K562 (cell line): ENCODE data around the gene NCOR2. TPM values are rescaled to one million over a fixed set of nuclear protein-coding genes. Genes with fewer than 3 reads are reported as not detected.

ENCODE experiments used
- ATAC-seq: fragments of 200-7000 bp; cut with Tn5 transposase; 3 replicates; pipeline ENCODE4 v1.9.1; 2020; ENCODE audit warnings: moderate library complexity
- BruUV-seq: library from RNA; stranded (reverse); fragments of 400-500 nt; replicated peaks from 2 replicates; lab custom pipeline; 2021; lab: Mats Ljungman, UMichigan
- CTCF ChIA-PET: fragments of 300-600 bp; formaldehyde crosslinking; extraction: SDS; loops from one replicate; lab custom pipeline; 2021; ENCODE audit warnings: low intra/inter-chr PET ratio; lab: Yijun Ruan, JAX
- POLR2A ChIA-PET: fragments of 300-600, 350-650 bp; sonication (Branson Sonifier 250); formaldehyde crosslinking; extraction: SDS; loops from one replicate; lab custom pipeline; 2021; ENCODE audit warnings: antibody characterized with exemption, inconsistent platforms; lab: Yijun Ruan, JAX
- DNase-seq, 4 experiments: peaks; one replicate each; pipeline versions ENCODE4 v3.0.0 to v3.0.0-alpha.2; 2011 to 2018; ENCODE audit warnings: low spot score in 3 of 4, mixed read lengths in 3 of 4; ENCODE audit errors: extremely low read depth in 1 of 4
- FAIRE-seq: peaks from 2 replicates; lab custom pipeline; 2011; peaks lifted over from hg19 to GRCh38; lab: Jason Lieb, UNC
- H2AFZ ChIP-seq: 2 replicates; pipeline ENCODE4 v1.6.0; 2011; ENCODE audit warnings: low read depth, low read length, control low read depth, inconsistent platforms
- H3K27ac ChIP-seq: fragments of 200-600 bp; 3 replicates; pipeline ENCODE4 v1.8.0; 2011; ENCODE audit warnings: low read depth, mild to moderate bottlenecking, control low read depth, inconsistent platforms, low read length, moderate library complexity, mixed read lengths; ENCODE audit errors: extremely low read depth
- H3K27me3 ChIP-seq, 2 experiments: fragments of 300-600 bp in 1 of 2; 2 replicates in 1 of 2; 3 replicates in 1 of 2; pipeline versions ENCODE4 v1.6.0 to v1.8.0; 2011; ENCODE audit warnings: inconsistent platforms in 2 of 2, low read length in 2 of 2, mild to moderate bottlenecking in 1 of 2, mixed read lengths in 1 of 2, moderate library complexity in 1 of 2; ENCODE audit not compliant: control insufficient read depth in 2 of 2, insufficient read depth in 2 of 2
- H3K36me3 ChIP-seq: fragments of 300-600 bp; 3 replicates; pipeline ENCODE4 v1.8.0; 2011; ENCODE audit warnings: mild to moderate bottlenecking, low read length, inconsistent platforms; ENCODE audit not compliant: control insufficient read depth, insufficient read depth
- H3K4me1 ChIP-seq, 2 experiments: fragments of 200-600 bp in 1 of 2; replicated peaks in 1 of 2; 2 replicates in 1 of 2; 3 replicates in 1 of 2; pipeline versions ENCODE4 v1.5.1 to v1.8.0; 2011; ENCODE audit warnings: inconsistent platforms in 2 of 2, low read length in 2 of 2, mild to moderate bottlenecking in 1 of 2, mixed read lengths in 1 of 2, moderate library complexity in 1 of 2; ENCODE audit not compliant: control insufficient read depth in 2 of 2, insufficient read depth in 2 of 2
- H3K4me2 ChIP-seq: 2 replicates; pipeline ENCODE4 v1.6.1; 2011; ENCODE audit warnings: low read length, control low read depth, inconsistent platforms, mixed read lengths; ENCODE audit not compliant: insufficient read depth
- H3K4me3 ChIP-seq: fragments of 200-600 bp; sonication (generic), shearing (Covaris generic); 2 replicates; pipeline ENCODE4 v1.5.1; 2016; ENCODE audit warnings: control low read depth, inconsistent platforms
- H3K79me2 ChIP-seq: fragments of 200-600 bp; 3 replicates; pipeline ENCODE4 v1.8.0; 2011; ENCODE audit warnings: low read length, inconsistent platforms; ENCODE audit not compliant: control insufficient read depth, insufficient read depth
- H3K9ac ChIP-seq, 2 experiments: 2 replicates each; pipeline versions ENCODE4 v1.6.0 to v1.6.1; 2011; ENCODE audit warnings: low read depth in 2 of 2, low read length in 2 of 2, control low read depth in 1 of 2, inconsistent platforms in 1 of 2, mild to moderate bottlenecking in 1 of 2, mixed read lengths in 1 of 2; ENCODE audit not compliant: insufficient read depth in 1 of 2
- H3K9me1 ChIP-seq: one replicate; pipeline ENCODE4 v1.6.0; 2011; ENCODE audit warnings: inconsistent platforms, mild to moderate bottlenecking, low read length, moderate library complexity; ENCODE audit not compliant: control insufficient read depth, insufficient read depth
- H3K9me3 ChIP-seq: replicated peaks from 2 replicates; pipeline ENCODE4 v1.5.1; 2011; ENCODE audit warnings: low read depth, low read length, inconsistent platforms; ENCODE audit not compliant: control insufficient read depth, insufficient read depth
- H4K20me1 ChIP-seq: replicated peaks from 2 replicates; pipeline ENCODE4 v1.6.1; 2011; ENCODE audit warnings: low read length, inconsistent platforms, mixed read lengths; ENCODE audit not compliant: control insufficient read depth, insufficient read depth
- ARID2 ChIP-seq: fragments of 450-650 bp; IDR thresholded peaks from 2 replicates; pipeline ENCODE4 v1.6.1; 2017; ENCODE audit warnings: antibody characterized with exemption, mild to moderate bottlenecking
- FOS ChIP-seq: IDR thresholded peaks from 3 replicates; pipeline ENCODE4 v1.6.1; 2011; ENCODE audit not compliant: insufficient read length; ENCODE audit errors: extremely low read depth
- HDAC1 ChIP-seq, 2 experiments: fragments of 450-650 bp; IDR thresholded peaks; 2 replicates each; pipeline ENCODE4 v1.6.1; 2016 to 2017; ENCODE audit warnings: inconsistent platforms in 1 of 2, mild to moderate bottlenecking in 1 of 2, moderate library complexity in 1 of 2
- IFI16 ChIP-seq: fragments of 250-450 bp; sonication (Bioruptor Pico); IDR thresholded peaks from 2 replicates; pipeline ENCODE4 v2.1.2; 2022; ENCODE audit warnings: mild to moderate bottlenecking, inconsistent platforms
- KDM5B ChIP-seq: fragments of 200-600 bp; sonication (generic); IDR thresholded peaks from 2 replicates; pipeline ENCODE4 v1.6.1; 2012; ENCODE audit warnings: low read depth, mild to moderate bottlenecking, moderate library complexity, low read length, control low read depth, inconsistent platforms; ENCODE audit not compliant: insufficient replicate concordance
- L3MBTL2 ChIP-seq: fragments of 450-650 bp; IDR thresholded peaks from 2 replicates; pipeline ENCODE4 v1.6.1; 2016; ENCODE audit warnings: mild to moderate bottlenecking, moderate library complexity
- LCOR ChIP-seq: sonication (generic); formaldehyde crosslinking; IDR thresholded peaks from 2 replicates; pipeline ENCODE4 v1.8.0; 2022; ENCODE audit warnings: mild to moderate bottlenecking, missing genetic modification reagents
- MEF2A ChIP-seq: IDR thresholded peaks from 2 replicates; pipeline ENCODE4 v1.6.1; 2011; ENCODE audit warnings: low read depth, mild to moderate bottlenecking, low read length, moderate library complexity; ENCODE audit not compliant: control insufficient read depth
- MIER1 ChIP-seq: fragments of 450-650 bp; IDR thresholded peaks from 2 replicates; pipeline ENCODE4 v1.6.1; 2016; ENCODE audit warnings: antibody characterized with exemption, mild to moderate bottlenecking, low read depth
- MTA1 ChIP-seq: fragments of 450-650 bp; IDR thresholded peaks from 2 replicates; pipeline ENCODE4 v1.6.1; 2017; ENCODE audit warnings: borderline replicate concordance
- NFE2 ChIP-seq: IDR thresholded peaks from 2 replicates; pipeline ENCODE4 v1.6.1; 2014; ENCODE audit warnings: antibody characterized with exemption, low read depth
- NR4A1 ChIP-seq, 2 experiments: fragments of 250-450 bp in 1 of 2; fragments of 450-650 bp in 1 of 2; sonication (Bioruptor Pico) in 1 of 2; IDR thresholded peaks; 2 replicates each; pipeline versions ENCODE4 v1.4.0 to v1.6.1; 2016 to 2020; ENCODE audit warnings: mild to moderate bottlenecking in 2 of 2, missing compliant biosample characterization in 1 of 2, missing genetic modification characterization in 1 of 2, moderate library complexity in 1 of 2
- SIN3A ChIP-seq, 2 experiments: fragments of 150-350 bp in 1 of 2; IDR thresholded peaks; 2 replicates each; pipeline ENCODE4 v1.6.1; 2011 to 2016; ENCODE audit warnings: borderline replicate concordance in 2 of 2, low read depth in 2 of 2, low read length in 2 of 2, mild to moderate bottlenecking in 2 of 2, moderate library complexity in 2 of 2; ENCODE audit not compliant: control insufficient read depth in 1 of 2
- SMARCA4 ChIP-seq: fragments of 450-650 bp; IDR thresholded peaks from 2 replicates; pipeline ENCODE4 v1.6.1; 2016
- SREBF2 ChIP-seq: sonication (generic); formaldehyde crosslinking; IDR thresholded peaks from 2 replicates; pipeline ENCODE4 v1.4.0; 2020; ENCODE audit warnings: mild to moderate bottlenecking, missing genetic modification reagents
- TRIM24 ChIP-seq, 2 experiments: fragments of 450-650 bp; IDR thresholded peaks; 2 replicates each; pipeline ENCODE4 v1.6.1; 2016
- ZNF398 ChIP-seq: fragments of 250-450 bp; sonication (Bioruptor Pico); IDR thresholded peaks from 2 replicates; pipeline ENCODE4 v1.8.0; 2021; ENCODE audit warnings: moderate library complexity, mild to moderate bottlenecking, inconsistent platforms
- ZSCAN29 ChIP-seq: fragments of 450-650 bp; IDR thresholded peaks from 2 replicates; pipeline ENCODE4 v1.6.1; 2017
- WGBS: fragments of 100-300 bp; shearing (Covaris generic); methylation state at CpG from one replicate; pipeline ENCODE4 v1.1.6; 2016; ENCODE audit warnings: low coverage, mixed read lengths; ENCODE audit not compliant: insufficient coverage; ENCODE audit errors: missing lambda C conversion rate; 5-methylcytosine and 5-hydroxymethylcytosine counted together
- in situ Hi-C: fragments of 300-500 bp; cut with MboI; formaldehyde crosslinking; loops from 4 replicates; pipeline ENCODE4 v1.15.0; 2018; ENCODE audit warnings: inconsistent platforms, mixed read lengths
- intact Hi-C: fragments of 100-400 bp; cut with micrococcal nuclease; formaldehyde crosslinking; loops from 2 replicates; pipeline ENCODE4 v1.14.2; 2022
- polyA plus RNA-seq, 8 experiments: library from polyadenylated mRNA; depleted of rRNA in 4 of 8; stranded (reverse) in 5 of 8; unstranded in 3 of 8; fragments of >200 nt; fragmentation: Nextera tagmentation in 2 of 8; fragmentation: Illumina TruSeq in 1 of 8; extraction: Ambion mirVana in 2 of 8; extraction: Trizol in 1 of 8; gene quantifications; 2 replicates each; pipeline versions ENCODE4 v1.2.1 to v1.2.3, GENCODE V29; 2011 to 2014; ENCODE audit warnings: inconsistent platforms in 1 of 8, missing spikeins in 1 of 8
- total RNA-seq, 7 experiments: library from RNA; depleted of rRNA in 6 of 7; stranded (reverse); fragments of >200 nt in 6 of 7; fragmentation: Illumina TruSeq in 2 of 7; extraction: Trizol in 2 of 7; gene quantifications; 2 replicates each; pipeline versions ENCODE4 v1.2.1 to v1.2.3, GENCODE V29; 2011 to 2021; ENCODE audit warnings: low replicate concordance in 1 of 7

The NCOR2 gene
- total and polyA plus RNA-seq, 9 of the 15 experiments (the other 6 are each of a cell fraction or from before 2014, with no cell fraction given) = 0.18 to 126 (median 8.4) TPM

GRCh38 chr12:124607681-124608425 is 40.4 kb upstream of the NCOR2 start (continued):
- TF ChIP-seq NR4A1 (CRISPR knock-in tag; IDR thresholded peaks at IDR 0.05) (no peak), NR4A1 (tag; IDR thresholded peaks at IDR 0.05) (no peak), ZSCAN29 (no peak), ZNF398 (CRISPR knock-in tag) (no peak), IFI16 (CRISPR knock-in tag) (no peak), HDAC1 (IDR thresholded peaks at IDR 0.05) (no peak)
- TF ChIP-seq, all 486 proteins: peak for 3

DNA sequence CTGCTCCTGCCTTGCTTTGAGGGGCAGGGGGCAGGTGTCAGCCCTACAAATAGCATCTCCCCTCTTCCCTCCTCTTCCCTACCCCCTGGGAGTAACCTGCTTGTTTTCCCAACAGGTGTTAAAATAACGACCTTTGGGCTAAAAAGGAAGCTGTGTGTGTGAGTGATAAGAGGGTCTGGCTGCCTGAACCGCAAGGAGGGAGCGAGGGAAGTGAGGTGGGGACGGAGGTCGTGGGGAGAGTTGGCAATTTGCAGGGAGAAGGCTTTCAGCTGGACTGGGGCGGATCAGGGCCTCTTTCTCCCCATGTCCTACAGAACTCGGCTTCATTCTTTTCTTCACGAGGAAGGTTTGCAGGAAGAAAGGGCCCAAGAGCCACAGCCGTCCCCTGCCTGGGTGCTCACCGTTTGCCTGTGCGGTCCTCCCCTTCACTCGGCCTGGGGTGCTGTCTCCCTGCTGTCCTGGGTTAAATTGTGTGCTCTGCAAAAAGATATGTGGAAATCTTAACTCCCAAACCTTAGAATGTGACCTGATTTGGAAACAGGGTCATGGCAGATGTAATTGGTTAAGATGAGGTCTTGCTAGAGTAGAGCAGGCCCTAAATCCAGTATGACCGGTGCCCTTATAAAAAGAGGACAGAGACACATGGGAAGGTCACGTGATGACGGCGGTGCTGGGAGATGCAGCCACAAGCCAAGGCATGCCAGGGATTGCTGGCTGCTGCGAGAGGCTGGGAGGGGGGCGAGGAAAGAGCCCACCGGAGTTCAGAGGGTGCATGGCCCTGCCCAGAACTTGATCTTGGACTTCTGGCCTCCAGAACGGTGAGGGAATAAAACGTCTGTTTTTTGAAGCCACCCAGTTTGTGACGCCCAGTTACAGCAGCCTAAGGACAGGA is 38.7 kb upstream of the NCOR2 start:
- no peaks in the 10 kb centered on the region for H3K27me3 ChIP-seq
- H3K4me1 ChIP-seq = peaks cover 37 to 54% of the 10 kb centered on the region in 2 experiments
- no peaks in the 10 kb centered on the region for H3K36me3 ChIP-seq
- intact Hi-C loops (no loop called here), in situ Hi-C loops (no loop called here)
- no peaks in the 10 kb centered on the region for H3K79me2 ChIP-seq
- DNase-seq (peak; percentile 55 to 70 (median 66)), ATAC-seq (peak; percentile 55), FAIRE-seq (no peak)
- peak overlapping the region; percentile 40 to 77; a peak in 3 of 4 replicates for H3K9ac ChIP-seq
- H3K9me1 ChIP-seq = no peaks in the 10 kb centered on the region
- ChIA-PET POLR2A (no interaction called here), CTCF (no interaction called here)
- 0 out of 2 replicates have a peak, but pooled peaks cover 3% of the 10 kb centered on the region for H3K9me3 ChIP-seq
- WGBS = 42% methylated on average over 19 of the region's 22 CpGs
- H3K27ac ChIP-seq = peak overlapping the region; percentile 58
- no TSS peak for BruUV-seq
- H2AFZ ChIP-seq = peak overlapping the region; percentile 85
- H3K4me2 ChIP-seq = peak overlapping the region; percentile 65
- 0 out of 2 replicates have a peak overlapping the region, but pooled peaks have one; percentile 1 for H3K4me3 ChIP-seq
- H4K20me1 ChIP-seq = no peaks in the 10 kb centered on the region
- TF ChIP-seq SMARCA4 (peak; percentile 63), TRIM24 (IDR thresholded peaks at IDR 0.05) (peak in 1 of 2 experiments; percentile 36; a peak in 1 of 4 replicates), L3MBTL2 (0 out of 2 replicates have a peak, but pooled peaks have one; percentile 17), LCOR (CRISPR knock-in tag) (no peak), KDM5B (no peak), MIER1 (no peak), SIN3A (IDR thresholded peaks at IDR 0.05; ENCODE audit: borderline replicate concordance in 2 of 2, control insufficient read depth in 1 of 2, low read depth in 2 of 2, low read length in 2 of 2) (no peak), MEF2A (no peak), NFE2 (no peak), MTA1 (no peak), ARID2 (no peak), SREBF2 (CRISPR knock-in tag) (no peak), FOS (no peak)
